Epithelial cell of proximal tubule (primary cell): Measurements from ENCODE around the gene ATXN7. TPM values are rescaled to one million over a fixed set of nuclear protein-coding genes. Genes with fewer than 3 reads are reported as not detected.

Source experiments
- DNase-seq: peaks from one replicate; pipeline ENCODE4 v3.0.0-alpha.2; 2011; ENCODE audit warnings: low read depth
- H3K4me3 ChIP-seq: 2 replicates; pipeline ENCODE4 v1.5.1; 2011; ENCODE audit warnings: low read depth, mild to moderate bottlenecking, low read length
- total RNA-seq: library from RNA; depleted of rRNA; stranded (reverse); fragments of >200 nt; gene quantifications from 2 replicates; pipeline ENCODE4 v1.2.3, GENCODE V29; 2015
- TF ChIP-seq, protein P1 (sequence below): conservative IDR thresholded peaks from 2 replicates; pipeline ENCODE4 v1.5.1; 2012; ENCODE audit warnings: low read depth, mild to moderate bottlenecking, low read length

The ATXN7 gene
- total RNA-seq, 1 donor from 2014 or later, result 16.7 TPM

DNA sequence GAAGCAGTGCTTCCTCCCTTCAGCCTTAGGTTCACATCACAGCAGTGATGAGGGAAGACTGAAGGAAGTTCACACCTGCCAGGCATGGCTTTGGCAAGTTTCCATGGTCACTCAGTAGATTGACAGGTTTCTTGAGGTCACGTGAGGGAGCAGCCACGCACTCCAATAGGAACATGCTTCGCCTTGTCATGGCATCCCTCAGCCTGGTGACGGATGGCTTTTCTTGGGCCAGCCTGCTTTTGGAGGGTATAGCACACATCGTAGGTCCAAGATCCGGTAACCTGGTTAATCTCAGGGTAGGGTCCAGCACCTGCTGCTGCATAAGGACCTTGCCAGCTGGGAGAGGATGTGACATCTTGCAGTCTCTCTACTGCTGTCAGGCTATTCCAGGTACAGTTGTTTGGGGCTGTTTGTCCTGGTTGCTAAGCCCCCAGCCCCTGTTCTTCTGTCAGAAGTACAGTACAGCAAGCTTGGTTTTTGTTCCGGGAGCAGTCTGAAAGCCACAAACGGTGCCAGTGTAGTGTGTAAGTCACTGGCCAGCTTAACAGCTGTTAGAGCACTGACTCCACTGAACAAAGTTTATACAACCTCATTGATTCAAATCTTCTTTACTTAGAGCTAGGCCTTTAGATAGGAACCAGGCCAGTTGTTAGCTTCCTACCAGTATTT is 117.3 kb downstream of the ATXN7 start:
- DNase-seq, result no peak
- TF ChIP-seq, protein P1, sequence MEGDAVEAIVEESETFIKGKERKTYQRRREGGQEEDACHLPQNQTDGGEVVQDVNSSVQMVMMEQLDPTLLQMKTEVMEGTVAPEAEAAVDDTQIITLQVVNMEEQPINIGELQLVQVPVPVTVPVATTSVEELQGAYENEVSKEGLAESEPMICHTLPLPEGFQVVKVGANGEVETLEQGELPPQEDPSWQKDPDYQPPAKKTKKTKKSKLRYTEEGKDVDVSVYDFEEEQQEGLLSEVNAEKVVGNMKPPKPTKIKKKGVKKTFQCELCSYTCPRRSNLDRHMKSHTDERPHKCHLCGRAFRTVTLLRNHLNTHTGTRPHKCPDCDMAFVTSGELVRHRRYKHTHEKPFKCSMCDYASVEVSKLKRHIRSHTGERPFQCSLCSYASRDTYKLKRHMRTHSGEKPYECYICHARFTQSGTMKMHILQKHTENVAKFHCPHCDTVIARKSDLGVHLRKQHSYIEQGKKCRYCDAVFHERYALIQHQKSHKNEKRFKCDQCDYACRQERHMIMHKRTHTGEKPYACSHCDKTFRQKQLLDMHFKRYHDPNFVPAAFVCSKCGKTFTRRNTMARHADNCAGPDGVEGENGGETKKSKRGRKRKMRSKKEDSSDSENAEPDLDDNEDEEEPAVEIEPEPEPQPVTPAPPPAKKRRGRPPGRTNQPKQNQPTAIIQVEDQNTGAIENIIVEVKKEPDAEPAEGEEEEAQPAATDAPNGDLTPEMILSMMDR, result no peak
- no peak overlapping the region for H3K4me3 ChIP-seq

DNA sequence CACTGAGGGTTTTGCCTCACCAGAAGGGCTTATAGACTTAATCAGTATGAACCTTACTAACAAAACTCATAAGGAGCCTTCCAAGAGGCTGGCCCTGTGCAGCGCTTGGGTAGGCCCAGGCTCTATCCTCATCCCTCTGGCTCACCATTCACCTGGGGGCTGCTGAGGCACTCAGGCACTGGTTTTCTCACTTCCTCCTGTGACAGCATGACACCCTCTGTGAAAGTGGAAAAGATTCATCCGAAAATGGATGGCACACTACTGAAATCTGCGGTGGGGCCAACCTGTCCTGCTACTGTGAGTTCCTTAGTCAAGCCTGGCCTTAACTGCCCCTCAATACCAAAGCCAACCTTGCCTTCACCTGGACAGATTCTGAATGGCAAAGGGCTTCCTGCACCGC is 118.3 kb downstream of the ATXN7 start:
- DNase-seq, result no peak
- H3K4me3 ChIP-seq, result no peak overlapping the region
- TF ChIP-seq, protein P1, result no peak

DNA sequence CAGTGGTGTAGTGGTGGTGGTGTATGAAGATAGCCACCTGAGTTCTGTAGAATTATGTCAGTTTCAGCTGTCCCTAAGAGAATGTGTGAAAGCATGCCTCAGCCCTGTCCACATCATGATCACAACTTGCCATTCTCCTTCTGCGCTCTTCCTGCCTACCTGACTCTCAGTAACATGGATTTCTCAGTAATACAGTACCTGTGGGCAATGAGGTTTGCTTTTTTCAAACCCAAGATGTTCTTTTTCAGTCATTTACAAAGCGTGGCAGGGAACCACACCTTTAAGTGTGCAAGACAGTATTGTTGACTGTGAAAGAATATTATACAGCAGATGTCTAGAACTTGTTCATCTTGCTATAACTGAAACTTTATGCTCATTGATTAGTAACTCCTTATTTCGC is 120.7 kb downstream of the ATXN7 start:
- H3K4me3 ChIP-seq, result no peak overlapping the region
- no peak for DNase-seq
- TF ChIP-seq, protein P1, result no peak

DNA sequence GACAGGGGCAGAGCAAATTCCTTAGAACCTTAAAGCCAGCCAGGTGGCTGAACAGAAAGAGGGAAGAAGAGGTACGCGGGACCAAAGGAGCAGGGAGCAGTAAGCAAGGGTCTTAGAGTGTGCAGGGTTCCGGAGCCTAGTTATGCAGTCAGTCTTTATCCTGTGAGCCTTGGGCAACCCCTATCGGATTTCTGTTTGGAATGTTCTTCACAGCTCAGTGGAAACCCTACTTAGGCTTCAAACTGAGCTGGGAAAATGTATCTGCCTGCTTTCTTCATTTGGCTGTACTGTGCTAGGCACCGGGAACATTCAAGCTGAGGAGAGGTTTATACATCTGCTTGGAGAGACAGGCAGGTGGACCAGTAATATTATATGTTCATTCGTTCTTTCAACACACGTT is 122.5 kb downstream of the ATXN7 start:
- no peak for DNase-seq
- TF ChIP-seq, protein P1, result no peak
- no peak overlapping the region for H3K4me3 ChIP-seq

DNA sequence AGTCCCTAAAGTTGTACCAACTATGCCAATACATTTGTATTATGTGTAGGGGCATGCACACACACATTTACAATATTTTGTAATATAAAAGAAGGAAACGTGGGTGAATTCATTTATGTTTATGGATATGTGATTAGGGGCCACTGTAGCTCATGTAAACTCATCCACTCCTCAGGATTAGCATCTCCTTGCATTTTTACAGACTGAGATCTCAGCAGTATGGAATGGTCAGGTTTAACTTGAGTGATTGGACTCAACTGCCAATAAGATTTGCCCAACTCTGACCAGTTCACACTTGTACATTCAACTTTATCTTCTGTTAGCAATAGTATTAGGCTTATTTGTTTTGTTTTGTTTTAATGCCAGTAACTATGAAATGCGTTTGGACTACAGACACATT is 123.2 kb downstream of the ATXN7 start:
- no peak for DNase-seq

DNA sequence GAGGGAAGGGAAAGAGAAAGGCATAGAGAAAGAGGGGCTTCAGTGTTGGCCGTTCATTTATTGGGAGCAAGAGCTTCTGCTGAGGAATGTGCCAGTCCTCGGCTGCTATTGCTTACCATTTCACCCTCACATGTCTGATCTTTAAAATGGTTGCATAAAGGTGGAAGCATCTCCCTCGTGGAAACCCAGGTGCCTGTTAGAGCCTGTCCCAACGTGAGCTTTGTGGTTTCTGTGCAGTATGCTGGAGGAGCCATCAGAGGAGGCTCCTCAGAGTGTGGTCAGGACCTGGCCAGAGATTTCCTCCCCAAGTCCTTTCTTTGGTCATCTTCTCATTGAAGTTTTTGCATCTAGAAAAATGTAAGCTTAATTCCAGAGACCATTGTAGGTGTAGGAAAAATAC is 125.3 kb downstream of the ATXN7 start:
- DNase-seq, result no peak
- TF ChIP-seq, protein P1, result no peak
- H3K4me3 ChIP-seq, result no peak overlapping the region

More for the DNA sequence above, 123.2 kb downstream of the ATXN7 start:
- TF ChIP-seq, protein P1, result no peak
- no peak overlapping the region for H3K4me3 ChIP-seq

DNA sequence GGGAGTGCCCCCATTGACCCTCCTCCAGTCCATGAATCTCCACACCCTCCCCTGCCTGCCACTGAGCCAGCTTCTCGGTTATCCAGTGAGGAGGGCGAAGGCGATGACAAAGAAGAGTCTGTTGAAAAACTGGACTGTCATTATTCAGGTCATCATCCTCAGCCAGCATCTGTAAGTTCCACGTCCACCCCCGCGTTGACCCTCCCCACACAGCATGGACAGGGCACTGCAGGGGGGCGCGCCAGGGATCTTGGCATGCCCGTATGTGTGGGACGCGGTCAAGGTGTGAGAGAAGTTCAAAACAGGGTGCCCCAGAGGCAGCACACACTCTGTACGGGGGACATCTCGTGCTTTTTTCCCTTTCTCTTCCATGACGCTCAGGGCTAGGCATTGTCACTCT is 126.5 kb downstream of the ATXN7 start:
- DNase-seq, result no peak
- TF ChIP-seq, protein P1, result no peak
- no peak overlapping the region for H3K4me3 ChIP-seq
